Stimulated activated effector memory CD8-positive, alpha-beta T cell treated with anti-CD3 and anti-CD28 coated beads, Interleukin-12 subunit alpha, Interleukin-12 subunit beta, amount 100 ng/mL, for 72 hours (primary cell): Measurements from ENCODE around the gene POLA1.

Experiments used
- ATAC-seq: fragments of 150-1000 bp; cut with Tn5 transposase; 2 replicates; pipeline ENCODE4 v1.10.0; 2021
- DNase-seq, 2 donors: peaks; one replicate each; pipeline ENCODE4 v3.0.0; 2021 to 2022; ENCODE audit warnings: low spot score in 2 of 2
- H3K27ac Mint-ChIP-seq: one replicate; pipeline ENCODE4 v1.8.0; 2022; ENCODE audit warnings: mild to moderate bottlenecking, mixed read lengths
- H3K36me3 Mint-ChIP-seq: one replicate; pipeline ENCODE4 v1.8.0; 2022; ENCODE audit warnings: mild to moderate bottlenecking, mixed read lengths
- H3K4me1 Mint-ChIP-seq: one replicate; pipeline ENCODE4 v1.8.0; 2022; ENCODE audit warnings: mixed read lengths
- H3K4me3 Mint-ChIP-seq: one replicate; pipeline ENCODE4 v1.8.0; 2022; ENCODE audit warnings: mild to moderate bottlenecking, mixed read lengths
- H3K9me3 Mint-ChIP-seq: one replicate; pipeline ENCODE4 v1.8.0; 2022; ENCODE audit warnings: mixed read lengths

The POLA1 gene

DNA sequence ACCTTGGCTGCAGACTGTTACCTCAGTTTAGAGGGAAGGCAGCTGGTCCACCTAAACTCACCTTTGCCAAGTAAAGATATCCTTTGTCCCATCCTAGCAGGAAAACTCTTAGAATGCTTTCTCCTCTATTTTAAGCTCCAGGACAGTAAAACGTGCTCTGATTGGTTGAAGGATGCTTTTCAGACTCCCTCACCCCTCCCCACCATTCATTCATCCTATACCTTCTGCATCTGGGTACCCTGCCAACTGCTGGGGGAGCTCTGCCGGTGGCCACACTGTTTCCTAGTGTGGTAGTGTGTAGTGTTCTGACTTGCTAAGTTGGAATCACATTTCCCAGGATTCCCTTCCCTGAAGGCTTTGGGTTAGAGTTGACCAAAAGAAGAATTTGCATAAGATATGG, 20.3 kb upstream of the POLA1 start:
- Mint-ChIP-seq H3K4me3 (no peak overlapping the region), H3K36me3 (no peaks in the 10 kb centered on the region), H3K9me3 (no peaks in the 10 kb centered on the region), H3K4me1 (no peaks in the 10 kb centered on the region), H3K27ac (no peak overlapping the region)
- no peak for DNase-seq
- no peak for ATAC-seq

DNA sequence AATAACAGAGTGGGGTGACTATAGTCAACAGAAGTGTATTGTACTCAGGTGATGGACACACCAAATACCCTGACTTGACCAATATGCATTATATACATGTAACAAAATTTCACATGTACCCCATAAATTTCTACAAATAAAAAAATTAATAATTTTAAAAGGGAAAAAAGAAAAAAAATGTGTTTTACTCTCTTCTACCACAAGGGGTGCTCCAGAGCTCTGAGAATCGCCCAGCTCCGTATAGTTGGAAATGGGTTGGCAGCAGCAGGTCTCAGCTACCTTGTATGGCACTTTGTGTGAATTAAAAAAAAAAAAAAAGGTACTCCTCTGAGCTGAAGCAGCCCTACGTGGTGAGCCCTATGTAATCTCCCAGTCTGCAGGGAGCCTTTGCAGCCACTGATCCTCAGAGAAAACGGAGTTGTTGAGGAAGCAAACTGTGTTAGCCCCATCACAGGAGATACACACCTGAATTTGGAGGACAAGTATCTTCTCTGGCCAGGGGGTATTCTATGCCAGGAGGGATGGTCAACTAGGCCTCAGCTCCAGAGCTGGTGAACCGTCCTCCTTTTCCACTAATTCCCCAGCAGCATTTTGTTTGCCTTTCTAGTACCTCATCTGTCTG, 17.2 kb upstream of the POLA1 start:
- no peaks in the 10 kb centered on the region for H3K4me1 Mint-ChIP-seq
- H3K27ac Mint-ChIP-seq: no peak overlapping the region
- DNase-seq: no peak
- H3K36me3 Mint-ChIP-seq: no peaks in the 10 kb centered on the region
- no peaks in the 10 kb centered on the region for H3K9me3 Mint-ChIP-seq
- H3K4me3 Mint-ChIP-seq: no peak overlapping the region
- ATAC-seq: no peak

DNA sequence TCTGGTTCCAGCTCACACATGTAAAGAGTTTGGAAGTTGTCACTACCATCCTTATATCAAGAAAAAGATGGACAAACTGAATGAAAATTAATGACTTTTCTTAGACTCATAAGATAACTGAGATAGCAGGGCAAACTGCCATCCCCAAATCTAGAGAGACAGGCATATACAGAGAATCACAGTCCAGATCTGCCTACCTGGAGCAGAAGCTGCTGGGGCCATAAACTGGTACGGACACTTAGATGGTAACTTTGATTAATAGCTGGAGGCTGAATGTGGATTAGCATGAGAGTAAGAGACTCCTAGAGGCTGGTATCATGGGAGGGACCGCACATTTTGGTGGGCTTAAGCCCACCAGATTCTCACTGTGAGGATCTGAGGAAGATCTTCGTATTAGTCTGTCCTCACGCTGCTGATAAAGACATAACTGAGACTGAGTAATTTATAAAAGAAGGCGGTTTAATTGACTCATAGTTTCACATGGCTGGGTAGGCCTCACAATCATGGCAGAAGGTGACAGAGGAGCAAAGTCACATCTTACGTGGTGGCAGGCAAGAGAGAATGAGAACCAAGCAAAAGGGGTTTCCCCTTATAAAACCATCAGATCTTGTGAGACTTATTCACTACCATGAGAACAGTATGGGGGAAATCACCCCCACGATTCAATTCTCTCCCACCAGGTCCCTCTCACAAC, 10.8 kb upstream of the POLA1 start:
- peak in 1 of 2 donors; percentile 50 for DNase-seq
- Mint-ChIP-seq H3K4me1 (peaks cover 9% of the 10 kb centered on the region), H3K36me3 (no peaks in the 10 kb centered on the region), H3K9me3 (no peaks in the 10 kb centered on the region), H3K27ac (peak overlapping the region; percentile 67), H3K4me3 (peak overlapping the region; percentile 20)
- peak; percentile 99 for ATAC-seq

DNA sequence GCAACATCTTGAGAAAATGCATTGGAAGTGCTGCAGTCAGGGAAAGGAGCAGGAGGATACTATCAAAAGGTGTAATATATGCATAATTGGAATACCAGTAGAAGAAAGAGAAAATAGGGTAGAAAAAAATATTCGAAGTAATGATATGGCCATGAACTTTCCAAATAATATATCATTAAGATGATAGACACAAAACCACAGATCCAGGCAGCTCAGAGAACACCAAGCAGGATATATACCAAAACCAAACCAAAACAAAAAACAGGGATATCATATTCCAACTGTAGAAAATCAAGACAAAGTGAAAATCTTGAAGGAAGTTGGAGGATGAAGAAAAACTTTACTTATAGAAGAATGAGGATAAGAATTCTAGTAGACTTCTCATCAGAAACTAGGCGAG, 9.7 kb upstream of the POLA1 start:
- Mint-ChIP-seq H3K4me1 (peaks cover 9% of the 10 kb centered on the region), H3K9me3 (no peaks in the 10 kb centered on the region), H3K27ac (no peak overlapping the region), H3K36me3 (no peaks in the 10 kb centered on the region), H3K4me3 (no peak overlapping the region)
- ATAC-seq: no peak
- no peak for DNase-seq

DNA sequence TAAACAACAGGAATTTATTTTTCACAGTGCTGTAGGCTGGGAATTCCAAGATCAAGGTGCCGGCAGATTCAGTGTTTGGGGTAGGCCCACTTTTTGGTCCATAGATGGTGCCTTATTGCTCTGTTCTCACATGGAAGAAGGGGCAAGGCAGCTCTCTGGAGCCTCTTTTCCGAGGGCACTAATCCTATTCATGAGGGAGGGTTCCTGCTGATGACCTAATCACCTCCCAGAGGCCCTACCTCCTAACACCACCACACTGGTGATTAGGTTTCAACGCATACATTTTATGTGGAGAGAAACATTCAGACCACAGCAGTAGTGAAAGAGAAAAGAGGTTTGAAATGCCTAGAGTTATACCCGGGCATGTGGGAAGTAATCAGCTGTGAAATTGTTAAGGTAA, 1.4 kb upstream of the POLA1 start:
- H3K4me3 Mint-ChIP-seq: peak overlapping the region; percentile 90
- H3K36me3 Mint-ChIP-seq: peaks cover 12% of the 10 kb centered on the region
- H3K27ac Mint-ChIP-seq: no peak overlapping the region
- ATAC-seq: no peak
- DNase-seq: no peak
- H3K4me1 Mint-ChIP-seq: peaks cover 8% of the 10 kb centered on the region
- H3K9me3 Mint-ChIP-seq: no peaks in the 10 kb centered on the region

DNA sequence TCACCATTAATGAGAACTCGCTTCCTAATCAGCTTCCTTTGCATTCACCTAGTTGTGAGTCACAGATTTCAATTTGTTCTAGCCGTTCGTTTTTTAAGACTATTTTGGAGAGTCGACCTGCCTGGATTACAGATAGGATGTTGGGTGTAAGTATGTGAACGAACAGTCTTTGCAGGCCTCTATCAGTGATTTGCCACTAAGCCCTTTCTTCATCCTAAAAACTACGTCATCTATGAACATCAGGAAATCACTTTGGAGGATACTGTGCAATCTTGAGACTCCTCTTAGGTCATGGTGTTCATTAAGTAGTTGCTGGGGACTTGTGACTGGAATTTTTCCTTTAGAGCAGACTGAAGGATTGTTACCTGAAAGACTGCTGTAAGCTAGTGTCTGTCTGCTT, 1.1 kb downstream of the POLA1 start:
- DNase-seq (no peak), ATAC-seq (no peak)
- peak overlapping the region; percentile 90 for H3K4me3 Mint-ChIP-seq
- peaks cover 20% of the 10 kb centered on the region for H3K36me3 Mint-ChIP-seq
- no peaks in the 10 kb centered on the region for H3K9me3 Mint-ChIP-seq
- peaks cover 8% of the 10 kb centered on the region for H3K4me1 Mint-ChIP-seq
- H3K27ac Mint-ChIP-seq: peak overlapping the region; percentile 97

DNA sequence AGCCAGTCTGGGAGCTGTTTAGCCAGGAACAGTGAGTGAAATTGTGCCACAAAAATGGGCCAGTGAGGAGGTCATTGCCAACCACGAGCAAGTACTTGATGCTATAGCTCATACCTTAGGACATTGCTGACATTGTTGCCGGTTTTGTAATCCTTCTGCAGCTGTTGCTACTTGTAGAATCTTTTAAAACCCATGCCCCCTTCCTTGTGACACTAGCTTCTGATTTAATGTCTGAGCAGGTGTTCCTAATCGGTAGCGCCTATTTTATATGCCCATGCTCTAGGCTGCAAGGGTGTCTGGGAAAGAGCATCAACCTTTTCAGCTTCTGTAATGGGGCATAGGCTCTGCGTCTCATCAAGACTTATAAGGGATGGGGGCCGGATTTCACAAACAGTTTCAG, 2.6 kb downstream of the POLA1 start:
- no peak overlapping the region for H3K4me3 Mint-ChIP-seq
- ATAC-seq: no peak
- no peaks in the 10 kb centered on the region for H3K9me3 Mint-ChIP-seq
- H3K27ac Mint-ChIP-seq: no peak overlapping the region
- H3K4me1 Mint-ChIP-seq: peaks cover 8% of the 10 kb centered on the region
- H3K36me3 Mint-ChIP-seq: peaks cover 35% of the 10 kb centered on the region
- DNase-seq: no peak

DNA sequence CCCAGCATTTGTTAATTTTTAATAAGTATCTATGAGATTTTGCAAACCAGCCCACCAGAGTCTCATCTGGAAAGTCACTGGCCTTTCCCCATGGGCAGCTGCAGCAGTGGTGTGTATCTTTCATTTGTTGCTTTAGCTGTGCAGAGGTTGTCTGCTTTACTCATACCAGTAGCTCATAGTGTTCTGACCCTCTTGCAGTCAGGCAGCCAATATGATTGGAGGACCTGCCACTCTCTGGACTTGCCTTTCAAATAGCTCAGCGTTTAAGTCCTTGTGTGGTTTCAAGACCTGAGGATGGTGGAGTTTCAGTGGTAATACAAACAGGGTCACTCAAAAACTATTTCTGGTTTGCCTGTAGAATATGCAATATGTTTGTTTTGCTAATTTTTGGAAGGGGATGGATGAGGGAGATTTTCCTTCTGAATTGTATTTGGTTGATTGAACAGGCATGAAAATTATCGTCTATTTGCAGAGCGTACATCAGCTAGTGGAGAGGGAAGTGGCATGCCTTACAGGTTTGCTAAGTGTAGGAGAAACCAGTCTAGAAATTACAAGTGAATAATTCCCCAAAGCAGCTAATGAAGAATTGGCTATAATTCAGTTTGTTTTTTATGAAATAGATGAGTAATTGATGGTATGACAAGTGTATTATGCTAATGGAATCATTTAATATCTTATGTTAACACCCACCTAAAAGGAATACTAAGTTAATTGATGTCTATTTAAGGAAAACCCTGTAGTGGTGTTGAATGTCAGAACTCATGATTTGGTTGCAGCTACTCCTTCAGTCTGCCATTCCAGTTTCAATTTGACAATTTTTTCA, 8.9 kb downstream of the POLA1 start:
- H3K36me3 Mint-ChIP-seq: peaks cover 78% of the 10 kb centered on the region
- DNase-seq: no peak
- no peak overlapping the region for H3K4me3 Mint-ChIP-seq
- no peaks in the 10 kb centered on the region for H3K4me1 Mint-ChIP-seq
- ATAC-seq: peak; percentile 55
- H3K27ac Mint-ChIP-seq: no peak overlapping the region
- H3K9me3 Mint-ChIP-seq: no peaks in the 10 kb centered on the region

DNA sequence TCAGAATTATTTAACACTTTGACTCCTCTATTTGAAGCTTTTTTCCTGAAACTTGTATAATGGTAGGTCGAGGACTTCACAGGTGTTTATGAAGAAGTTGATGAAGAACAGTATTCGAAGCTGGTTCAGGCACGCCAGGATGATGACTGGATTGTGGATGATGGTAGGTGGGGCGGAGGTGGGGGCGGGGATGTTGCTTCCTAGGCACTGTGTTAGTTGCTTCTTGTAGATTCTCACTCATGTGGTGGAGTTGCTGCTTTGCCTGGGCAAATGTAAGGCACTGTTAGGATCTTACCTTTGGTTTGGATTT, 9.4 kb downstream of the POLA1 start:
- H3K36me3 Mint-ChIP-seq: peaks cover 82% of the 10 kb centered on the region

DNA sequence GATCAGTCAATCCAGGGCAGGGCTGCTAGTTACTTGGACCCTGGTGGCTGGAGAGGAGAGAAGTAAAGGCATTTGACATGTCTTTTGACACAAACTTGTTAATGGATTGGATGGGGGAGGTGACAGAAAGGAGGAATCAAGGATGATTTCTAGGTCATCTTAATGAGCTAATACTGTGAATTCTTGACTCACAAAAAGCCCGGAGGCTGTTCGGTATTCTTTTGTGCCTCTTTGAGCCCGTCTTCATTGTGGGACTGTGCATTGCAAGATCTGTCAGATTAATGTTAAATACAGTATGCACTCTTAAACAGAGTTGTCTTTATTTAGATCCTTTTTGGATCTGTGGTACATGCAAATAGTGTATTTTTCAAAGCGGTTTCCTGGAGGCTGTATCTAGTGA, 25.1 kb downstream of the POLA1 start:
- H3K4me1 Mint-ChIP-seq: peaks cover 5% of the 10 kb centered on the region
- no peak overlapping the region for H3K27ac Mint-ChIP-seq
- H3K4me3 Mint-ChIP-seq: no peak overlapping the region
- H3K36me3 Mint-ChIP-seq: peaks cover 85% of the 10 kb centered on the region
- DNase-seq (no peak), ATAC-seq (no peak)
- no peaks in the 10 kb centered on the region for H3K9me3 Mint-ChIP-seq

More for the DNA sequence above, 9.4 kb downstream of the POLA1 start:
- Mint-ChIP-seq H3K4me1 (no peaks in the 10 kb centered on the region), H3K9me3 (no peaks in the 10 kb centered on the region), H3K4me3 (no peak overlapping the region), H3K27ac (no peak overlapping the region)
- ATAC-seq: no peak
- DNase-seq: no peak

DNA sequence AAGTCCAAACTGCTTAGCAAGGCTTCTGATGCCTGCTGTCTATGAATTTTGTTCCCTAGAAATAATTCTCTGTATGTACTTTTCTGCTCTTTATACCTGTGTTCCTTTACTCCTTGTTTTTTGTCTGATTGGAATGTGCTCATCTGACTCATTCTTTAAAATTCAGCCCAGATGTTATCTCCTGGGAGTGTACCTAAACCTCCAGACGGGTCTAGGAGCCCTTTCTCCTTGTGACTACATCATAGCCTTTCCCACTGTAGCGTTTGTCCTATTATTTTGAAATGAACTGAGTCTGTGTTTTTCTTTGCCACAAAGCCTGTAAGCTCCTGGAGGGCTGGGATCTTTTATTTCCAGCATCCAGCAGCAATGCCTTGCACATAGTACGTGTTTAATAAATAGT, 26.3 kb downstream of the POLA1 start:
- no peak overlapping the region for H3K4me3 Mint-ChIP-seq
- no peak overlapping the region for H3K27ac Mint-ChIP-seq
- no peaks in the 10 kb centered on the region for H3K9me3 Mint-ChIP-seq
- H3K36me3 Mint-ChIP-seq: peaks cover 85% of the 10 kb centered on the region
- peaks cover 5% of the 10 kb centered on the region for H3K4me1 Mint-ChIP-seq
- DNase-seq (no peak), ATAC-seq (no peak)

DNA sequence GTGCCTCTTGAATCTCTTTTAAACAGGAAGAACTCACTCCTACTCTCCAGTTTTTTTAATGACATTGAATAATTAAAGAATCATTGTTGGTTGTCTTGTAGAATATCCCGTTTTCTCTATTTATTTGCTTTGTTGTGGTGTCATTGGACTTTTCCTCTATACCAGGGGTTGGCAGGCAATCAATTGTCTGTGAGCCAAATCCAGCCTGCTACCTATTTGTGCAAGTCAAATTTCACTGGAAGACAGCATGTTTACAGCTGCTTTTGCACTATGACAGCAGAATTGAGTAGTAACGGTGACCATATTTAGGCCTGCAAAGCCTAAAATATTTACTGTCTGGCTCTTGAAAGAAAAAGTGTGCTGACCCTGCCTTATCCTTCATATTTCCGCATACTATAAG, 34.8 kb downstream of the POLA1 start:
- Mint-ChIP-seq H3K4me1 (no peaks in the 10 kb centered on the region), H3K4me3 (no peak overlapping the region), H3K36me3 (peaks cover 95% of the 10 kb centered on the region), H3K9me3 (no peaks in the 10 kb centered on the region), H3K27ac (no peak overlapping the region)
- DNase-seq: no peak
- no peak for ATAC-seq

DNA sequence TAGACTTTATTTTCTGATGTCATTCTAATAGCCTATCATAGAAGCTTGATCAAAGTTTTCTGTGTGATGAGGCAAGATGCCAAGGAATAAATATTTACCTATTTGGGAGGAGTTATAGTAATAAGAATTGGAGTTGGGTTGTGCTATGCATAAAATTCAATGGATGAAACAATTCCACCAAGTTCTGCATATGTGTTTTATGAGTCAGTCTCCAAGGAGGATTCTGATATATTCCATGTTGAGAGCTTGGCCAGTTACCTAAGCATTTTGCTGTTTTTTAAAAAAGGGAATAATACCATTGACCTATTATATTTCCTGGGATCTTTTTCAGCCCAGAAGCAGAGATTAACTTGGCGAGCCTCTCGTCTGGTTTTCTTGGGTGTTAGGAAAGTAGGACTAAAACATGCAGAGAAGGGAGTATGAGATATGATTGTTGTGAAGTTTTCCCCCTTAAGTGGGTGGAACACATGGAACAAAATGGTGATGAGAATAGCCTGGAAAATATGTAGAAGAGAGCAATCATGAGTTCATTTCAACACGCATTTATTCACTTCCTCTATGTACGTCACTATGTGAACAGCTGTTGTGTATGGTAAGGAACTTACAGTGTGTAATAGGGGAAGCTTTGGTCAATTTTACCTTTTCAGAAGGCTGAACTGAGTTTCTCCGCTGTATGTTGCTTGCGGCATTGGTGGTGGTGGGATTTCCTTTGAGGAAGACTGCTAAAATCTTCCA, 39.2 kb downstream of the POLA1 start:
- Mint-ChIP-seq H3K9me3 (no peaks in the 10 kb centered on the region), H3K36me3 (peaks cover 64% of the 10 kb centered on the region), H3K4me3 (no peak overlapping the region), H3K27ac (no peak overlapping the region), H3K4me1 (no peaks in the 10 kb centered on the region)
- DNase-seq (no peak), ATAC-seq (no peak)

DNA sequence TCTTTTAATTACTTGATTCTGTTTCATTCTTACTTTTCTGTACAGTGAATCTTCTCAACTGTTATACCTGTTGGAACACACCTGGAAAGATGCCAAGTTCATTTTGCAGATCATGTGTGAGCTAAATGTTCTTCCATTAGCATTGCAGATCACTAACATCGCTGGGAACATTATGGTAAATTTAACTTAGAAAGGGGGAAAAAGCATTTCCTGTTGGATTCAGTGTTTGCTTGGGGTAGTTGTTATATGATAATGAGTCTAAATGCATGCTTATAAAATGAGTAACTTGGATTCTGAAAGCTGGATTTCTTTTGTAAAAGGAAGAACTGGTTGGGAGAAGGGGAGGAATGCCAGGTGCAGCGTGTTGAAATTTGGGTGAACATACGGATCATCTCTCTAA, 47.6 kb downstream of the POLA1 start:
- Mint-ChIP-seq H3K27ac (no peak overlapping the region), H3K36me3 (peaks cover 81% of the 10 kb centered on the region), H3K4me1 (no peaks in the 10 kb centered on the region), H3K4me3 (no peak overlapping the region), H3K9me3 (no peaks in the 10 kb centered on the region)
- DNase-seq: no peak
- no peak for ATAC-seq

DNA sequence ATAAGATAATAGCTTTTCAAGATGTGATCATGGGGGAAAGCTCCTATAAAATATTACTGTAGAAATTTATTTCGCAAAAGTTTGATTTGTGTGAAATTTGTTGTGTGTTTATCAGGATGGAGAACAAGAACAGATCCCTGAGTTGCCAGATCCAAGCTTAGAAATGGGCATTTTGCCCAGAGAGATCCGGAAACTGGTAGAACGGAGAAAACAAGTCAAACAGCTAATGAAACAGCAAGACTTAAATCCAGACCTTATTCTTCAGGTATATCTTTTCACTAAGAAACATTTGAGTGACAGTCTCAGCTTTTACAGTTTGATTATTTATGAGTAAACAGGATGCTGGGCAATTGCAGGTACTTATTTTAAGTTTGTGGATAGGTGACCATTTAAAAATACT, 54.5 kb downstream of the POLA1 start:
- no peaks in the 10 kb centered on the region for H3K4me1 Mint-ChIP-seq
- no peaks in the 10 kb centered on the region for H3K9me3 Mint-ChIP-seq
- no peak for ATAC-seq

More for the DNA sequence above, 54.5 kb downstream of the POLA1 start:
- DNase-seq: no peak
- Mint-ChIP-seq H3K36me3 (peaks cover 62% of the 10 kb centered on the region), H3K27ac (no peak overlapping the region), H3K4me3 (no peak overlapping the region)
